ENCODE data around the gene ATP9B.

Gene ATP9B

GRCh38 chr18:79416022-79416676, 347.0 kb downstream of the ATP9B start:
- TF ChIP-seq ARNTL (CRISPR knock-in tag; IDR thresholded peaks at IDR 0.05; ENCODE audit: borderline replicate concordance, low read depth): no peak
- no peak for TF ChIP-seq TCF4 (CRISPR knock-in tag; IDR thresholded peaks at IDR 0.05; ENCODE audit: borderline replicate concordance)
- TF ChIP-seq ZFP30 (CRISPR knock-in tag; IDR thresholded peaks at IDR 0.05): no peak
- no peak for TF ChIP-seq BACH2 (CRISPR knock-in tag; IDR thresholded peaks at IDR 0.05; ENCODE audit: borderline replicate concordance)
- no peak for TF ChIP-seq CSRNP3 (CRISPR knock-in tag; IDR thresholded peaks at IDR 0.05)
- no peak for TF ChIP-seq ZNF8 (CRISPR knock-in tag; IDR thresholded peaks at IDR 0.05)
- TF ChIP-seq PATZ1 (CRISPR knock-in tag; IDR thresholded peaks at IDR 0.05; ENCODE audit: borderline replicate concordance): no peak
- TF ChIP-seq GLIS3 (CRISPR knock-in tag; IDR thresholded peaks at IDR 0.05): no peak
- TF ChIP-seq ESRRG (CRISPR knock-in tag; IDR thresholded peaks at IDR 0.05): no peak
- no peak for TF ChIP-seq CSDC2 (CRISPR knock-in tag; IDR thresholded peaks at IDR 0.05)
- TF ChIP-seq ZFP3 (CRISPR knock-in tag; IDR thresholded peaks at IDR 0.05): no peak
- TF ChIP-seq ZNF565 (CRISPR knock-in tag; conservative IDR thresholded peaks at IDR 0.05; ENCODE audit: low read depth): no peak
- no peak for TF ChIP-seq ZNF70 (CRISPR knock-in tag; IDR thresholded peaks at IDR 0.05)
- TF ChIP-seq TSHZ2 (CRISPR knock-in tag; IDR thresholded peaks at IDR 0.05): no peak
- no peak for TF ChIP-seq RARB (CRISPR knock-in tag; IDR thresholded peaks at IDR 0.05)
- no peak for TF ChIP-seq ZC3H10 (CRISPR knock-in tag; IDR thresholded peaks at IDR 0.05)
- no peak for TF ChIP-seq POU6F1 (CRISPR knock-in tag; IDR thresholded peaks at IDR 0.05; ENCODE audit: borderline replicate concordance, low read depth)
- TF ChIP-seq SNAI2 (CRISPR knock-in tag; IDR thresholded peaks at IDR 0.05): no peak
- ATAC-seq: no peak

GRCh38 chr18:79416677-79417052, 347.5 kb downstream of the ATP9B start:
- ATAC-seq: no peak
- TF ChIP-seq BACH2 (CRISPR knock-in tag; IDR thresholded peaks at IDR 0.05; ENCODE audit: borderline replicate concordance) (no peak), SNAI2 (CRISPR knock-in tag; IDR thresholded peaks at IDR 0.05) (no peak), ZFP3 (CRISPR knock-in tag; IDR thresholded peaks at IDR 0.05) (no peak), TCF4 (CRISPR knock-in tag; IDR thresholded peaks at IDR 0.05; ENCODE audit: borderline replicate concordance) (no peak), RARB (CRISPR knock-in tag; IDR thresholded peaks at IDR 0.05) (no peak), ARNTL (CRISPR knock-in tag; IDR thresholded peaks at IDR 0.05; ENCODE audit: borderline replicate concordance, low read depth) (no peak), TOX (CRISPR knock-in tag; IDR thresholded peaks at IDR 0.05; ENCODE audit: borderline replicate concordance) (no peak), POU6F1 (CRISPR knock-in tag; IDR thresholded peaks at IDR 0.05; ENCODE audit: borderline replicate concordance, low read depth) (no peak), CREB5 (CRISPR knock-in tag; IDR thresholded peaks at IDR 0.05; ENCODE audit: low read depth) (no peak), PATZ1 (CRISPR knock-in tag; IDR thresholded peaks at IDR 0.05; ENCODE audit: borderline replicate concordance) (no peak)
